Renal pelvis (tissue), 4 donors: ENCODE results near the gene STX8. TPM values are rescaled to one million over a fixed set of nuclear protein-coding genes. Genes with fewer than 3 reads are reported as not detected.
"Not testable (repeated sequence)": the region's sequence is repeated elsewhere in the genome, so short reads cannot be mapped to it uniquely, and the experiment has no call there.

Experiments used
- DNase-seq: peaks from one replicate; pipeline ENCODE4 v3.0.0-alpha.2; 2013
- polyA plus RNA-seq, 3 donors: library from polyadenylated mRNA; unstranded; fragments of 120-200 nt; gene quantifications; one replicate each; pipeline ENCODE4 v1.2.1, GENCODE V29; 2013; ENCODE audit not compliant: insufficient read length in 3 of 3

The STX8 gene
- polyA plus RNA-seq, 3 donors = 53.9 to 66.2 (median 54.5) TPM

GRCh38 chr17:9447298-9447697 lies 128.3 kb downstream of the STX8 start:
- not testable (repeated sequence) for DNase-seq

- no peak for DNase-seq
Measured at GRCh38 chr17:9446528-9446927, 129.1 kb downstream of the STX8 start.

DNA sequence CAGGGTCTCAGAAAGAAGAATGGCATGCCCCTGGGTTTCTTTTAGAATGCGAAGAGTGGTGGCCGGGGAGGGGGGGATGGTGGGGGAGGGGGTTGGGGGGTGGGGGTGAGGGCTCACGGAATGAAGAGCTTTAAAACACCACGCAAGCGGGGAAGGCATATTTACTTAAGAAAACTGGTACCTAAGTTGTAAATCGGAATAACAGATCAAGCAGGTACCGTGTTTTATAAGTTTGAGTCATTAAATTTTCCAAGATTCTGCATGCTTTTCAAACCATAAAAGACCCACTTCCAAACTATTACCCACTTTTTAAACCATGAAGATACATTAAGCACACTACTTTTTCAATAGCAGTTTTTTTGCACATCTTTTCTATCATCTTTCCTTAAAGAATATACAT lies 130.2 kb downstream of the STX8 start:
- no peak for DNase-seq

GRCh38 chr17:9444687-9445086 lies 130.9 kb downstream of the STX8 start:
- DNase-seq = no peak

DNA sequence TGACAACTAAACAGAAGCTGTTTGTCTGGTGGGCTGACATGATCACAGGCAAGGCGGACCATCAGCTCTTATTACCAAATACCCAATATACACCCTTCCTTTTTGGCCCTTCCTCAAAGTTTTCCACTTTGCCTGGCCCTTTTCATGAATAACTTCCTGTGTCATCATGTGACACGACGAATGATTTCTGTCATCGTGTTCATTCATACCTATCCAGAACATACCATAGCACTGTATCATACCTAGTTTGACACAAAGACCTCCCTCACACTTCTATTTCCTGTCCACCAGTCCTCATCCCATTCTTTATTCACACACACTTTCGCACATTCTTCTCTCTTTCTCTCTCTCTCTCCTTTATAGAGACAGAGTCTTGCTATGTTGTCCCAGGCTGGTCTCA lies 131.8 kb downstream of the STX8 start:
- DNase-seq = no peak

DNA sequence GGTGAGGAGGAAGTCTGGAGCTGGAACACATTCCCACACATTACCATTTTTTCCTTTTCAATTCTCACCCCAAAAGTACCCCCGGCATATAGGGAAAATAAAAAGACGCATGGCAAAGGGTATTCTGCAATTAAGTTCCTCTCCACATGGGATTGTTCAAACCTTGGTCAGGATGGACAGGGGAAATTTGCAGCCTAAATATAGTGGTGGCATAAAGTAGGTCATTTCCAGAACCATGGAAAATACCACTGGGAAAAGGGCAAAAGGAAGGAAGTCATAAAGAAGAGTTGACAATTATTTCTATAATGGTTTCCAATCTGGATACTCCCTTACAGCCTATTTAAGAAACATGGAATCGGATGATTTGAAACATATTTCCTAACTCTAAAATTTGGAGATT lies 135.8 kb downstream of the STX8 start:
- DNase-seq = no peak

- no peak for DNase-seq
Measured at GRCh38 chr17:9436630-9437029, 139.0 kb downstream of the STX8 start.

DNA sequence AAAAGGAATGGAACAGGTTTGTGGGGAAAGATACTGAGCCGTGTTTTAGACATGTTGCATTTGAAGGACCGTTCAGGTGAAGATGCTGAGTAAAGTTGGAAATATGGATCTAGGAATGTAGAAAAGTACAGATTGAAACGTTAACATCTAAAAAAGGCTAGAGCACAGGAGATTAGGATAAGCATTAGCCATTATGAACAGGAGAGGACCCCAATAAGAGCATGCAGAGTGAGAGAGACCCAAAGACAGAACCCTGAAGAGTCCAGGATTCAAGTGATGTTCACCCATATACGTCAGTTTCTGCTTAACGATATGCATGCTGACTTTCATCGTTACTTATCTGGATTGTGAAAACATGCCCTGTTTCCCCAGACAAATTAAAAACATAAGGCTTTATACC lies 140.5 kb downstream of the STX8 start:
- no peak for DNase-seq

GRCh38 chr17:9434642-9435057 lies 141.0 kb downstream of the STX8 start:
- no peak for DNase-seq

- no peak for DNase-seq
Measured at GRCh38 chr17:9432934-9433421, 142.6 kb downstream of the STX8 start.

DNA sequence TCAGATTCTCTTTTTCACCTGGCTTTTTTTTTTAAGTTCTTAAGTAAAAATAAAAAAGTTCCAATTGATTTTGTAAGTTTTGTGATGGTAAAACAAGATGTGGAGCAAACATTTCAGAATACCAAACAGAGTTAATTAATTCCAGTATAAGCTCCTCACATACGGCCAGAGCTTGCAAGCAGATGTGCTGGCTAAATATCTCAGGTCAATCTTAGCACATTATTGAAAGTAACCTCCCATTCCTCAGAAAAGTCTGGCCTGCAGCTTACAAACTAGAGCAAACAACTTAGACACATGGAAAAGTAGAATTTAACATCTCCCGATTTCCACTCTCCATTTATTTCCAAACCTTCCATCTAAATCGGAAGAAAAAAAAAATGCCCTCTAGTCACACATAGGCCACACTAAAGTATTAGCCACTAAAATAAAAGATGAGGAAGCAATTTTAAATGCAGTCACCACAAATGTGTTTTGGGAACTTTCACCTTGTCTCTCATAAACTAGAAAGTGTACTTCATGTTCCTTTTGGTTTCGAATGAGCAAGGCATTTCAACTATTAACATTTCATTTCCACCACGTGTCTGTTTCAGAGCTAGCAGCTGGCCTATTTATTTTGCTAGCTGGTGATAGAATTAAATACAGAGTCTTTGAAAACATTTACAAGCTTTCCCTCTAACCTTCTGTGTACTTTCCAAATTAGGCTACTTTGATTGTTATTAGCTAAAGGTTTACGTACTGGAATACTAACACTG lies 143.3 kb downstream of the STX8 start:
- DNase-seq = peak; percentile 62

GRCh38 chr17:9431620-9432019 lies 144.0 kb downstream of the STX8 start:
- no peak for DNase-seq

- no peak for DNase-seq
Measured at GRCh38 chr17:9427465-9428315, 147.9 kb downstream of the STX8 start.

DNA sequence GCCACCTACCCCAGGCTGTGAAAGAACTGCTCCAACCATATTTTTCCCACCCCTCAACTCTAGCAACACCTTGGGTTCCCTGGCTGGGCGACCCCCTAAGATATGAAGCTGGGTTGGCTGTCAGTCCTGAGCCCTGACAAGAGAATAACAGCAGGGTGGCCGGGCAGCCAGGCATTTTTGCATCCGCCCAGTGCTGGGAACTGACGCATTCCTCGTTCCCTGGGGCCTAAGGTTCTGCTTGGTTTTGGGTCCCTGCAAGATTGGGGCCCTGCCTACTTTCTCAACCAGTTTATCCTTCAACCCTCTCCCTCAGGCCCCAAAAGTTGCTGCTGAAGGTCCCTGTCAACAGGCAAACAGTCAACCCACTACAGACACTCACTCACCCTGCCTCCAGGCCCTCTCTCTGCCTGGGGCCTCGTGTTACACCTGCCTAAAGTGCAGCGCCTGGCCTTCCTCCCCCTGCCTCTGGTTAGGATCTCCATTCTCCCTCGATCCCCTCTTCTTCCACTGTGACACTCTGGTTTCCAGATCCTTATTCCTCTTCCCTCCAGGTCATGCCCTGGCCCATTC lies 151.5 kb downstream of the STX8 start:
- DNase-seq = no peak

GRCh38 chr17:9421525-9421924 lies 154.1 kb downstream of the STX8 start:
- no peak for DNase-seq

GRCh38 chr17:9419932-9420453 lies 155.6 kb downstream of the STX8 start:
- DNase-seq = no peak

DNA sequence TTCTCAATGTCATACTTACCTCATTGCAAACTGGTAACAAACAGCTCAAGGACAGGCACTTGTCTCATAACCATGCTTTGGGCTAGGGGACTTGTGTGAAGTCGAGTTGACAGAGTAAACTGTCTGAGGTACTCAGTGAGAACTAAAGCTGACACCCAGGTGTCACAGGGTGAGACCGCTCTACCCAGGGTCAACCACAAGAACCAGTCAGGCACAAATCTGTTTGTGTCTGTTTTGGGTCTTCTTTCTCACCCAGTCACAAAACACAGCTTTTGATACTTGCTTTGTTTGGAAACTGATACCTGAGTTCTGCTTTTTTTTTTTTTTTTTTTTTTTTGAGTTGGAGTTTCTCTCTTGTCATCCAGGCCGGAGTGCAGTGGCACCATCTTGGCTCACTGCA lies 161.1 kb downstream of the STX8 start:
- no peak for DNase-seq

GRCh38 chr17:9410737-9411136 lies 164.9 kb downstream of the STX8 start:
- no peak for DNase-seq

GRCh38 chr17:9410301-9410700 lies 165.3 kb downstream of the STX8 start:
- no peak for DNase-seq

- no peak for DNase-seq
Measured at GRCh38 chr17:9409878-9410277, 165.7 kb downstream of the STX8 start.

DNA sequence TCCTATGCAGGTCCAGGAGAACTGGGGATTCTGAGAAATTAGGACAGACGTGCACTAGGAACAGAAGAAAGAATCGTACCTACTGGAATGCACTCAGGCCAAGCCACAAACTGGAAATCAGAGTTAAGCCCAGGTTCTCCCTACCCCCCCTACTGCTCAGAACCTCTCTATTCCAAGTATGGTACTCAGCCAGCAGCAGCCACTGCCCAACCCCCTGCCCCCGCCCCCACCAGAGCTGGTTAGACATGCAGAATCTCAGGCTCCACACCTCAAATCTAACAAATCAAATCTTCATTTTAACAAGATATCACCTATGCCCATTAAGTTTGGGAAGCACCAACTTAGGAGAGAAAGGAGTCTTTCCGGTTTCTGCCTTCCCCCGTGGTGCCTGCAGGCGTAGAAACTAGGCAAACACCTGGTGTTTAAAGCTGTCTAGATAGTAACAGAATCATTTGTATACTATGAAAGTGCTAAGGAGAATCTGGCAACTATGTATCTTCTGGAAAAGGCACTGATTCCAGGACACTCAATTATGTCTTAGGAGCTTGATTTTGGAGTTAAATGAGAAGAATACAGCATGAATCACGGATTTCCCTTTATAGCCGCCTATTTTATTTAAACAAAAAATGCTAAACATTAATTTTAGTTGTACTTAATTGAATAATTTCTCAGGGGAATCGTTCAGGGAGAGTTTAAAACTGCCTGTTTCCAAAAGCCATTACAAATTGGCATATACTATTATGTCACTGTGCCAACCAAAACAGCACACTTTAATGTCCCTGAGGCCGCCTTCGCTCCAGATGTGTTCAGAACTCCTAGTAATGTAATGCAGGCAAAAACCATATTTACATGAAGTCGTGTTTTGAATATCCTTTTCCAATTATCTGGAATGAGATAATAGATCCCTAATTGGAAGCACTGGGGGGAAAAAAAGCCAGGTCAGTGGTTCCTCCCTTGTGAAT lies 166.5 kb downstream of the STX8 start:
- DNase-seq = peak; percentile 30
